Measurements from ENCODE around the gene CBX8. TPM values are rescaled to one million over a fixed set of nuclear protein-coding genes. Genes with fewer than 3 reads are reported as not detected.

CBX8 gene
- total and polyA plus RNA-seq, 2 of the 13 experiments (the other 11 are each of a cell fraction or from before 2014, with no cell fraction given) = 0.34 to 12.6 TPM

DNA sequence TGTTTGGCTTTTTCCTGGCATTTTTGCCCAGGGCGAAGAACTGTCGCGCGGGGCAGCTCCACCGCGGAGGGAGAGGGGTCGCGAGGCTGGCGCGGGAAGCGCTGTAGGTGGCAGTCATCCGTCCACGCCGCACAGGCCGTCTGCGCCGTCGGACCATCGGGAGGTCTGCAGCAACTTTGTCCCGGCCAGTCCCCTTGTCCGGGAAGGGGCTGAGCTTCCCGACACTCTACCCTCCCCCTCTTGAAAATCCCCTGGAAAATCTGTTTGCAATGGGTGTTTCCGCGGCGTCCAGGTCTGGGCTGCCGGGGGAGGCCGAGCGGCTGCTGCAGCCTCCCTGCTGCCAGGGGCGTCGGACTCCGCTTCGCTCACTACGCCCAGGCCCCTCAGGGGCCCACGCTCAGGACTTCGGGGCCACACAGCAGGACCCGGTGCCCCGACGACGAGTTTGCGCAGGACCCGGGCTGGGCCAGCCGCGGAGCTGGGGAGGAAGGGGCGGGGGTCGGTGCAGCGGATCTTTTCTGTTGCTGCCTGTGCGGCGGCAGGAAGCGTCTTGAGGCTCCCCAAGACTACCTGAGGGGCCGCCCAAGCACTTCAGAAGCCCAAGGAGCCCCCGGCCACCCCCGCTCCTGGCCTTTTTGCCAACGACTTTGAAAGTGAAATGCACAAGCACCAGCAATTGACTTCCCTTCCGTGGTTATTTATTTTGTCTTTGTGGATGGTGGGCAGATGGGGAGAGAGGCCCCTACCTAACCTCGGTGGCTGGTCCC lies 44.7 kb upstream of the CBX8 start (continued):
- no peak for TF ChIP-seq SP4 (CRISPR knock-in tag; IDR thresholded peaks at IDR 0.05)
- TF ChIP-seq ZNF282 (IDR thresholded peaks at IDR 0.05; ENCODE audit: partially characterized antibody) = no peak
- no peak; the same call in 1 of the 2 replicates for TF ChIP-seq ZNF703 (CRISPR knock-in tag; IDR thresholded peaks at IDR 0.05; ENCODE audit: borderline replicate concordance)
- no peak for TF ChIP-seq ZNF333 (CRISPR knock-in tag; IDR thresholded peaks at IDR 0.05; ENCODE audit: borderline replicate concordance)
- no peak for TF ChIP-seq ARID2 (CRISPR knock-in tag; IDR thresholded peaks at IDR 0.05; ENCODE audit: borderline replicate concordance)
- no peak for TF ChIP-seq MTA3 (CRISPR knock-in tag; IDR thresholded peaks at IDR 0.05)
- no peak for TF ChIP-seq PITX1 (CRISPR knock-in tag; IDR thresholded peaks at IDR 0.05)
- no peak for TF ChIP-seq REPIN1 (CRISPR knock-in tag; IDR thresholded peaks at IDR 0.05; ENCODE audit: borderline replicate concordance, low read depth)
- TF ChIP-seq ZNF891 (CRISPR knock-in tag; IDR thresholded peaks at IDR 0.05) = no peak
- TF ChIP-seq ATRX (CRISPR knock-in tag; IDR thresholded peaks at IDR 0.05; ENCODE audit: borderline replicate concordance) = no peak
- TF ChIP-seq ZNF484 (CRISPR knock-in tag; IDR thresholded peaks at IDR 0.05; ENCODE audit: borderline replicate concordance, low read depth) = no peak
- no peak for TF ChIP-seq ZNF292 (CRISPR knock-in tag; IDR thresholded peaks at IDR 0.05; ENCODE audit: borderline replicate concordance, low read depth)
- TF ChIP-seq BRCA1 (CRISPR knock-in tag; IDR thresholded peaks at IDR 0.05) = no peak
- no peak for TF ChIP-seq RXRA (CRISPR knock-in tag; IDR thresholded peaks at IDR 0.05)
- no peak for TF ChIP-seq ZNF572 (CRISPR knock-in tag; IDR thresholded peaks at IDR 0.05)
- TF ChIP-seq ZNF350 (CRISPR knock-in tag; IDR thresholded peaks at IDR 0.05; ENCODE audit: borderline replicate concordance, low read depth) = no peak
- no peak for TF ChIP-seq MAF1 (CRISPR knock-in tag; IDR thresholded peaks at IDR 0.05; ENCODE audit: borderline replicate concordance)
- TF ChIP-seq, protein P1, sequence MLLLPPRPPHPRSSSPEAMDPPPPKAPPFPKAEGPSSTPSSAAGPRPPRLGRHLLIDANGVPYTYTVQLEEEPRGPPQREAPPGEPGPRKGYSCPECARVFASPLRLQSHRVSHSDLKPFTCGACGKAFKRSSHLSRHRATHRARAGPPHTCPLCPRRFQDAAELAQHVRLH (CRISPR knock-in tag; IDR thresholded peaks at IDR 0.05; ENCODE audit: borderline replicate concordance, low read depth) = no peak
- TF ChIP-seq SALL1 (CRISPR knock-in tag; IDR thresholded peaks at IDR 0.05) = peak; percentile 18; the same call in 1 of the 2 replicates
- TF ChIP-seq ZNF605 (CRISPR knock-in tag; IDR thresholded peaks at IDR 0.05) = no peak
- TF ChIP-seq SMARCE1 (IDR thresholded peaks at IDR 0.05; ENCODE audit: borderline replicate concordance) = no peak
- TF ChIP-seq, protein P2, sequence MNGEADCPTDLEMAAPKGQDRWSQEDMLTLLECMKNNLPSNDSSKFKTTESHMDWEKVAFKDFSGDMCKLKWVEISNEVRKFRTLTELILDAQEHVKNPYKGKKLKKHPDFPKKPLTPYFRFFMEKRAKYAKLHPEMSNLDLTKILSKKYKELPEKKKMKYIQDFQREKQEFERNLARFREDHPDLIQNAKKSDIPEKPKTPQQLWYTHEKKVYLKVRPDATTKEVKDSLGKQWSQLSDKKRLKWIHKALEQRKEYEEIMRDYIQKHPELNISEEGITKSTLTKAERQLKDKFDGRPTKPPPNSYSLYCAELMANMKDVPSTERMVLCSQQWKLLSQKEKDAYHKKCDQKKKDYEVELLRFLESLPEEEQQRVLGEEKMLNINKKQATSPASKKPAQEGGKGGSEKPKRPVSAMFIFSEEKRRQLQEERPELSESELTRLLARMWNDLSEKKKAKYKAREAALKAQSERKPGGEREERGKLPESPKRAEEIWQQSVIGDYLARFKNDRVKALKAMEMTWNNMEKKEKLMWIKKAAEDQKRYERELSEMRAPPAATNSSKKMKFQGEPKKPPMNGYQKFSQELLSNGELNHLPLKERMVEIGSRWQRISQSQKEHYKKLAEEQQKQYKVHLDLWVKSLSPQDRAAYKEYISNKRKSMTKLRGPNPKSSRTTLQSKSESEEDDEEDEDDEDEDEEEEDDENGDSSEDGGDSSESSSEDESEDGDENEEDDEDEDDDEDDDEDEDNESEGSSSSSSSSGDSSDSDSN (CRISPR knock-in tag; IDR thresholded peaks at IDR 0.05) = peak; percentile 48
- TF ChIP-seq, protein P3, sequence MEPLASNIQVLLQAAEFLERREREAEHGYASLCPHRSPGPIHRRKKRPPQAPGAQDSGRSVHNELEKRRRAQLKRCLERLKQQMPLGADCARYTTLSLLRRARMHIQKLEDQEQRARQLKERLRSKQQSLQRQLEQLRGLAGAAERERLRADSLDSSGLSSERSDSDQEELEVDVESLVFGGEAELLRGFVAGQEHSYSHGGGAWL (CRISPR knock-in tag; IDR thresholded peaks at IDR 0.05) = no peak
- no peak for TF ChIP-seq IKZF4 (CRISPR knock-in tag; IDR thresholded peaks at IDR 0.05; ENCODE audit: borderline replicate concordance, low read depth, not compliant biosample characterization)
- TF ChIP-seq, protein P4, sequence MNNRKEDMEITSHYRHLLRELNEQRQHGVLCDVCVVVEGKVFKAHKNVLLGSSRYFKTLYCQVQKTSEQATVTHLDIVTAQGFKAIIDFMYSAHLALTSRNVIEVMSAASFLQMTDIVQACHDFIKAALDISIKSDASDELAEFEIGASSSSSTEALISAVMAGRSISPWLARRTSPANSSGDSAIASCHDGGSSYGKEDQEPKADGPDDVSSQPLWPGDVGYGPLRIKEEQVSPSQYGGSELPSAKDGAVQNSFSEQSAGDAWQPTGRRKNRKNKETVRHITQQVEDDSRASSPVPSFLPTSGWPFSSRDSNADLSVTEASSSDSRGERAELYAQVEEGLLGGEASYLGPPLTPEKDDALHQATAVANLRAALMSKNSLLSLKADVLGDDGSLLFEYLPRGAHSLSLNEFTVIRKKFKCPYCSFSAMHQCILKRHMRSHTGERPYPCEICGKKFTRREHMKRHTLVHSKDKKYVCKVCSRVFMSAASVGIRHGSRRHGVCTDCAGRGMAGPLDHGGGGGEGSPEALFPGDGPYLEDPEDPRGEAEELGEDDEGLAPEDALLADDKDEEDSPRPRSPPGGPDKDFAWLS (CRISPR knock-in tag; IDR thresholded peaks at IDR 0.05; ENCODE audit: borderline replicate concordance) = no peak
- TF ChIP-seq HHEX (CRISPR knock-in tag; IDR thresholded peaks at IDR 0.05) = no peak
- TF ChIP-seq NRL (CRISPR knock-in tag; IDR thresholded peaks at IDR 0.05; ENCODE audit: borderline replicate concordance) = no peak

Measured in HepG2 (cell line).